DND-41 (cell line): ENCODE measurements around the gene NFIB.

ENCODE experiments used
- ATAC-seq: fragments of 200-7000 bp; cut with Tn5 transposase; 3 replicates; pipeline ENCODE4 v1.9.1; 2021; ENCODE audit warnings: low read depth; ENCODE audit not compliant: insufficient read depth
- DNase-seq: peaks from one replicate; pipeline ENCODE4 v3.0.0-alpha.2; 2020
- H2AFZ ChIP-seq: 2 replicates; pipeline ENCODE4 v1.6.0; 2012; ENCODE audit warnings: low read depth, low read length
- H3K27ac ChIP-seq: 2 replicates; pipeline ENCODE4 v1.5.1; 2012; ENCODE audit warnings: low read length, inconsistent platforms
- H3K27me3 ChIP-seq: fragments of 200-600 bp; sonication (generic); 2 replicates; pipeline ENCODE4 v1.6.0; 2012; ENCODE audit warnings: low read length, mild to moderate bottlenecking, inconsistent platforms; ENCODE audit not compliant: insufficient read depth, poor library complexity
- H3K36me3 ChIP-seq: 2 replicates; pipeline ENCODE4 v1.5.1; 2012; ENCODE audit warnings: low read length, inconsistent platforms; ENCODE audit not compliant: insufficient read depth
- H3K4me1 ChIP-seq: 2 replicates; pipeline ENCODE4 v1.5.1; 2012; ENCODE audit warnings: mild to moderate bottlenecking, low read length; ENCODE audit not compliant: insufficient read depth
- H3K4me2 ChIP-seq: 2 replicates; pipeline ENCODE4 v1.6.0; 2012; ENCODE audit warnings: mild to moderate bottlenecking, moderate library complexity, low read length, inconsistent platforms; ENCODE audit not compliant: insufficient read depth
- H3K4me3 ChIP-seq, 2 experiments: fragments of 200-600 bp in 1 of 2; shearing (Covaris generic) in 1 of 2; 2 replicates each; pipeline ENCODE4 v1.5.1; 2012 to 2016; ENCODE audit warnings: inconsistent platforms in 2 of 2, low read length in 2 of 2, mild to moderate bottlenecking in 2 of 2, low read depth in 1 of 2, moderate library complexity in 1 of 2
- H3K79me2 ChIP-seq: 2 replicates; pipeline ENCODE4 v1.6.0; 2012; ENCODE audit warnings: low read length, inconsistent platforms; ENCODE audit not compliant: insufficient read depth
- H3K9ac ChIP-seq: 2 replicates; pipeline ENCODE4 v1.6.0; 2012; ENCODE audit warnings: low read depth, mild to moderate bottlenecking, inconsistent platforms, low read length, moderate library complexity
- H3K9me3 ChIP-seq: 2 replicates; pipeline ENCODE4 v1.5.1; 2012; ENCODE audit warnings: low read length, moderate library complexity, mild to moderate bottlenecking, inconsistent platforms; ENCODE audit not compliant: insufficient read depth, severe bottlenecking
- H4K20me1 ChIP-seq: 2 replicates; pipeline ENCODE4 v1.6.0; 2012; ENCODE audit warnings: low read length; ENCODE audit not compliant: insufficient read depth
- EZH2 ChIP-seq: IDR thresholded peaks from 3 replicates; pipeline ENCODE4 v1.6.1; 2012; ENCODE audit warnings: borderline replicate concordance, low read depth, mild to moderate bottlenecking, moderate library complexity, low read length, inconsistent platforms; ENCODE audit not compliant: severe bottlenecking
- TF ChIP-seq, protein P1 (sequence below): IDR thresholded peaks from 2 replicates; pipeline ENCODE4 v1.5.1; 2012; ENCODE audit warnings: borderline replicate concordance, low read length, moderate library complexity, mild to moderate bottlenecking; ENCODE audit not compliant: poor library complexity, severe bottlenecking; ENCODE audit errors: extremely low read depth

The NFIB gene

DNA sequence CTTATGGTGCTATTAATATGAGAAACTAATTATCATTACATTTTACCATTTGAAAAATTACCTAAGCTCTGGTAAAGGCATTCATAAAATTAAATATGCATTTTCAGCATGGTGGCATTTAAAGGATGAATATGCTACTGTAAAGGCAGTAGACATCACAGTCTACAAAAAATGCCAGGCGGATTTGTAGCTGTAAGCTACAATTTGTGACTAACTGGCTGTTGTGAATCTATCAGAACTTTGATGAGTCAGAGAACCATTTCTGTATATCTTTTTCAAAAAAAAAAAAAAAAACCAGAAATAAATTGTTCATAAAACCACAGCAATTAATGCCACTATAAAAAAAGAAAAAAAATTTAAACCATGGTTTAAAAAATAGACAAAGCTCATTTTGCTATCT lies 186.3 kb downstream of the NFIB start:
- H3K27ac ChIP-seq, result no peak overlapping the region
- no peak for ATAC-seq

DNA sequence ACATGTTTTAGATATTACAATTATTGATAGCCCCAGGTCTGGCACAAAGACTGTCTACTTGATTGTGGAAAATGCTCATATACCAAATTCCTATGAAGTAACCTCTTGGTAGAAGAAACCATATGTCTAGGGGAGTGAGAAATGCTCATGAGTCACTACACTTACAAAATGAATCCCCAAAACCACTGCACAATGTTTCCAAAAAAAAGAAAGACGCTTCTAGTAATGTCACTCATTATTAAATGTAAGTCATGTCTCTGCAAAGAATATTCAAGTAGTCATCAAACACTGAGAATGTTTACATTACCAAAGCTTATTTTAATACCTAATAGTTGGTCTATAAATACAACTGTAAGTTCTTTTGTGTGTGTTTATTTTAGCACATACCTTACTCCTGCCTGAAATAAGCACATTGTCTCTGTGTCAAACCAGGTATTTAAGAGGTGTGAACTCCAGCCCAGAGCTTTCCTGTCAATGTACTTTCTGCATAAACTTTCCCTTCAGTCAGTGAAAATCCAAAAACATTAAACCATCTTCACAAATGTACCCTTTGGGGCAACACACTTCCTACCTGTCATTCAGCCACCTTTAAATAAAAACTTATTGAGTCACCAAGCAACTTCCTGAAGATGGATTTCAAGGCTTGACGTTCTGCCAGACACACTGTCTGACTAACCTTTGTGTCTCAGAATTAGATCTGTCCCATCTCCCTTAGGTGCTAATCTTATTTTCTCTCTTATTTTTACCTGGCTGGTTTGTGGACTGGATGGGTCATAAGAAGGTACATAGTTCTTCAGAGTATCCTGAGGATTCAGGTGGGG lies 194.0 kb downstream of the NFIB start:
- DNase-seq (no peak), ATAC-seq (no peak)
- Histone ChIP-seq H4K20me1 (no peaks in the 10 kb centered on the region), H3K79me2 (no peaks in the 10 kb centered on the region), H3K9ac (no peak overlapping the region), H3K27ac (no peak overlapping the region), H2AFZ (no peak overlapping the region), H3K4me1 (no peaks in the 10 kb centered on the region), H3K36me3 (no peaks in the 10 kb centered on the region), H3K4me3 (no peak overlapping the region), H3K9me3 (no peaks in the 10 kb centered on the region), H3K27me3 (no peaks in the 10 kb centered on the region), H3K4me2 (no peak overlapping the region)
- TF ChIP-seq, protein P1, sequence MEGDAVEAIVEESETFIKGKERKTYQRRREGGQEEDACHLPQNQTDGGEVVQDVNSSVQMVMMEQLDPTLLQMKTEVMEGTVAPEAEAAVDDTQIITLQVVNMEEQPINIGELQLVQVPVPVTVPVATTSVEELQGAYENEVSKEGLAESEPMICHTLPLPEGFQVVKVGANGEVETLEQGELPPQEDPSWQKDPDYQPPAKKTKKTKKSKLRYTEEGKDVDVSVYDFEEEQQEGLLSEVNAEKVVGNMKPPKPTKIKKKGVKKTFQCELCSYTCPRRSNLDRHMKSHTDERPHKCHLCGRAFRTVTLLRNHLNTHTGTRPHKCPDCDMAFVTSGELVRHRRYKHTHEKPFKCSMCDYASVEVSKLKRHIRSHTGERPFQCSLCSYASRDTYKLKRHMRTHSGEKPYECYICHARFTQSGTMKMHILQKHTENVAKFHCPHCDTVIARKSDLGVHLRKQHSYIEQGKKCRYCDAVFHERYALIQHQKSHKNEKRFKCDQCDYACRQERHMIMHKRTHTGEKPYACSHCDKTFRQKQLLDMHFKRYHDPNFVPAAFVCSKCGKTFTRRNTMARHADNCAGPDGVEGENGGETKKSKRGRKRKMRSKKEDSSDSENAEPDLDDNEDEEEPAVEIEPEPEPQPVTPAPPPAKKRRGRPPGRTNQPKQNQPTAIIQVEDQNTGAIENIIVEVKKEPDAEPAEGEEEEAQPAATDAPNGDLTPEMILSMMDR, result no peak
- TF ChIP-seq EZH2, result no peak

More for the DNA sequence above, 186.3 kb downstream of the NFIB start:
- Histone ChIP-seq H3K36me3 (no peaks in the 10 kb centered on the region), H3K4me3 (no peak overlapping the region), H3K9ac (no peak overlapping the region), H3K4me2 (no peak overlapping the region), H3K79me2 (no peaks in the 10 kb centered on the region), H3K27me3 (no peaks in the 10 kb centered on the region), H4K20me1 (no peaks in the 10 kb centered on the region), H3K9me3 (no peaks in the 10 kb centered on the region), H3K4me1 (no peaks in the 10 kb centered on the region), H2AFZ (no peak overlapping the region)
- TF ChIP-seq EZH2, result no peak
- TF ChIP-seq, protein P1, result no peak
- DNase-seq, result no peak

DNA sequence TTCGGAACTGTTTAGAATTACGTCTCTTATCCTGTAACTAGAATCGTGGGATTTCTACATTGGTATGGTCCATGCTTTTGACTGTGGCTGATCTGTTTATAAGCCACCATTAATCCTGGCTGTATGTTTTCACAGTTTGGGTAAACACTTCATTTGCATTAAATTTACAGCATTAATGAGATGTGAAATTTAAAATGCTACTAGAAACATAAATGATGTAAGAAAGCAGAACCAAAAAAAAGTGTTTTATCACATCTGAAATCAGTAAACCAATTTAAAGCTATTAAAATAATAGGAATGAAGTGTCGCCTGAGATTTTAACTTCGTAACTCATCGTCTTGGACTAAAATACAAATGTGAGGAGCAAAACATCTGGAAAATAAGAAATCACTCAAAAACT lies 201.7 kb downstream of the NFIB start:
- no peak for DNase-seq
- no peaks in the 10 kb centered on the region for H3K79me2 ChIP-seq
- H3K4me2 ChIP-seq, result no peak overlapping the region
- no peak overlapping the region for H2AFZ ChIP-seq
- H3K36me3 ChIP-seq, result no peaks in the 10 kb centered on the region
- H3K9ac ChIP-seq, result no peak overlapping the region
- H3K9me3 ChIP-seq, result no peaks in the 10 kb centered on the region
- ATAC-seq, result no peak
- H3K4me1 ChIP-seq, result no peaks in the 10 kb centered on the region
- no peak overlapping the region for H3K4me3 ChIP-seq
- no peaks in the 10 kb centered on the region for H4K20me1 ChIP-seq
- no peak for TF ChIP-seq EZH2
- TF ChIP-seq, protein P1, result no peak
- no peaks in the 10 kb centered on the region for H3K27me3 ChIP-seq
- no peak overlapping the region for H3K27ac ChIP-seq
